SK-N-SH (cell line): ENCODE measurements around the gene LGR4. TPM values are rescaled to one million over a fixed set of nuclear protein-coding genes. Genes with fewer than 3 reads are reported as not detected.

Experiments
- CTCF ChIA-PET: fragments of 300-600, 350-600 bp; formaldehyde crosslinking; extraction: SDS; loops from one replicate; lab custom pipeline; 2021; lab: Yijun Ruan, JAX
- POLR2A ChIA-PET: fragments of 350-600 bp; sonication (Branson Sonifier 250); formaldehyde crosslinking; extraction: SDS; loops from one replicate; lab custom pipeline; 2020; ENCODE audit warnings: antibody characterized with exemption, inconsistent platforms; lab: Yijun Ruan, JAX
- DNase-seq: peaks from one replicate; pipeline ENCODE4 v3.0.0; 2012
- H2AFZ ChIP-seq: fragments of 200-600 bp; sonication (generic); 2 replicates; pipeline ENCODE4 v1.8.1; 2016; ENCODE audit warnings: antibody characterized with exemption, mild to moderate bottlenecking, low read depth
- H3F3A ChIP-seq: fragments of 200-600 bp; sonication (generic); replicated peaks from 2 replicates; pipeline ENCODE3; 2016; ENCODE audit warnings: antibody characterized with exemption, mild to moderate bottlenecking; ENCODE audit not compliant: insufficient read depth
- H3K27ac ChIP-seq, 2 experiments: fragments of 200-500 bp in 1 of 2; fragments of 200-600 bp in 1 of 2; sonication (Bioruptor generic) in 1 of 2; sonication (generic), shearing (Covaris generic) in 1 of 2; 2 replicates each; pipeline versions ENCODE4 v1.5.1 to v1.6.1; 2014 to 2016; ENCODE audit warnings: low read depth in 2 of 2, inconsistent platforms in 1 of 2, low read length in 1 of 2, mild to moderate bottlenecking in 1 of 2, mixed read lengths in 1 of 2
- H3K27me3 ChIP-seq: fragments of 200-600 bp; sonication (generic), shearing (Covaris generic); 2 replicates; pipeline ENCODE4 v1.6.1; 2016; ENCODE audit warnings: mixed run types; ENCODE audit not compliant: insufficient read depth
- H3K36me3 ChIP-seq, 2 experiments: fragments of 200-500 bp in 1 of 2; fragments of 200-600 bp in 1 of 2; sonication (Bioruptor generic) in 1 of 2; sonication (generic) in 1 of 2; replicated peaks in 1 of 2; 2 replicates each; pipeline versions ENCODE3 to v1.5.1; 2014 to 2016; ENCODE audit warnings: low read length in 1 of 2, mild to moderate bottlenecking in 1 of 2; ENCODE audit not compliant: insufficient read depth in 2 of 2, control insufficient read depth in 1 of 2
- H3K4me1 ChIP-seq, 2 experiments: fragments of 200-500 bp in 1 of 2; fragments of 200-600 bp in 1 of 2; sonication (Bioruptor generic) in 1 of 2; sonication (generic), shearing (Covaris generic) in 1 of 2; 2 replicates each; pipeline versions ENCODE4 v1.5.1 to v1.6.1; 2014 to 2016; ENCODE audit warnings: low read depth in 1 of 2, low read length in 1 of 2, mixed run types in 1 of 2; ENCODE audit not compliant: insufficient read depth in 2 of 2, control insufficient read depth in 1 of 2
- H3K4me2 ChIP-seq: fragments of 200-600 bp; sonication (generic), shearing (Covaris generic); 2 replicates; pipeline ENCODE4 v1.6.1; 2017; ENCODE audit warnings: mixed run types
- H3K4me3 ChIP-seq, 2 experiments: fragments of 200-500 bp in 1 of 2; fragments of 200-600 bp in 1 of 2; sonication (Bioruptor generic) in 1 of 2; sonication (generic), shearing (Covaris generic) in 1 of 2; 2 replicates each; pipeline versions ENCODE4 v1.5.1 to v1.8.1; 2014 to 2016; ENCODE audit warnings: low read depth in 2 of 2, inconsistent platforms in 1 of 2, low read length in 1 of 2, mild to moderate bottlenecking in 1 of 2, mixed read lengths in 1 of 2, moderate library complexity in 1 of 2
- H3K79me2 ChIP-seq: fragments of 200-600 bp; sonication (generic); 2 replicates; pipeline ENCODE4 v1.8.1; 2017; ENCODE audit warnings: mild to moderate bottlenecking; ENCODE audit not compliant: insufficient read depth
- H3K9ac ChIP-seq: fragments of 200-600 bp; sonication (generic); 2 replicates; pipeline ENCODE4 v1.6.1; 2017; ENCODE audit warnings: mixed run types
- H3K9me2 ChIP-seq: fragments of 200-600 bp; sonication (generic); 2 replicates; pipeline ENCODE4 v1.6.1; 2017; ENCODE audit warnings: mixed run types
- H3K9me3 ChIP-seq: fragments of 200-600 bp; sonication (generic); 2 replicates; pipeline ENCODE4 v1.6.1; 2017; ENCODE audit warnings: mixed run types, mild to moderate bottlenecking, moderate library complexity
- H4K20me1 ChIP-seq: fragments of 200-600 bp; sonication (generic); 2 replicates; pipeline ENCODE4 v1.6.1; 2017; ENCODE audit warnings: mild to moderate bottlenecking, mixed run types; ENCODE audit not compliant: insufficient read depth
- EZH2phosphoT487 ChIP-seq: fragments of 200-600 bp; sonication (generic); IDR thresholded peaks from 2 replicates; pipeline ENCODE4 v1.6.1; 2017; ENCODE audit warnings: low read depth, mixed run types, mild to moderate bottlenecking, antibody characterized with exemption, moderate library complexity, borderline replicate concordance
- FOSL2 ChIP-seq: IDR thresholded peaks from 2 replicates; pipeline ENCODE4 v1.4.0; 2012; ENCODE audit warnings: low read depth, mild to moderate bottlenecking, moderate library complexity, borderline replicate concordance
- FOXJ3 ChIP-seq: sonication (generic); formaldehyde crosslinking; IDR thresholded peaks from 2 replicates; pipeline ENCODE4 v1.5.1; 2020; ENCODE audit warnings: mild to moderate bottlenecking, missing genetic modification reagents
- JUND ChIP-seq: IDR thresholded peaks from 2 replicates; pipeline ENCODE4 v1.4.0; 2012
- MXI1 ChIP-seq: IDR thresholded peaks from 2 replicates; pipeline ENCODE4 v1.6.1; 2012; ENCODE audit warnings: mild to moderate bottlenecking, low read depth, low read length, improper control_type of control experiment
- NFIC ChIP-seq: IDR thresholded peaks from 2 replicates; pipeline ENCODE4 v1.4.0; 2012; ENCODE audit warnings: borderline replicate concordance
- NRF1 ChIP-seq: IDR thresholded peaks from 2 replicates; pipeline ENCODE4 v1.6.1; 2012; ENCODE audit warnings: low read depth, mild to moderate bottlenecking, low read length
- POLR2AphosphoS5 ChIP-seq: IDR thresholded peaks from 2 replicates; pipeline ENCODE4 v1.6.1; 2012; ENCODE audit warnings: low read depth, low read length
- RAD21 ChIP-seq: IDR thresholded peaks from 2 replicates; pipeline ENCODE4 v1.6.1; 2012; ENCODE audit warnings: mild to moderate bottlenecking, low read length
- RCOR1 ChIP-seq: fragments of 150-350 bp; IDR thresholded peaks from 2 replicates; pipeline ENCODE4 v1.6.1; 2017; ENCODE audit warnings: antibody characterized with exemption, low read length
- RFX5 ChIP-seq: IDR thresholded peaks from 2 replicates; pipeline ENCODE4 v1.6.1; 2012; ENCODE audit warnings: mild to moderate bottlenecking, improper control_type of control experiment, low read length
- RXRA ChIP-seq: IDR thresholded peaks from 2 replicates; pipeline ENCODE4 v1.4.0; 2012; ENCODE audit warnings: low read depth, mild to moderate bottlenecking, borderline replicate concordance
- SIN3A ChIP-seq: IDR thresholded peaks from 2 replicates; pipeline ENCODE4 v1.6.1; 2012; ENCODE audit warnings: low read depth, mild to moderate bottlenecking, low read length, moderate library complexity, borderline replicate concordance
- SMC3 ChIP-seq: IDR thresholded peaks from 2 replicates; pipeline ENCODE4 v1.6.1; 2012; ENCODE audit warnings: low read depth, low read length, improper control_type of control experiment
- TAF1 ChIP-seq: IDR thresholded peaks from 2 replicates; pipeline ENCODE4 v1.6.1; 2012; ENCODE audit warnings: low read depth, mild to moderate bottlenecking, low read length, moderate library complexity, borderline replicate concordance
- TCF12 ChIP-seq: IDR thresholded peaks from 2 replicates; pipeline ENCODE4 v1.4.0; 2012
- YY1 ChIP-seq: IDR thresholded peaks from 2 replicates; pipeline ENCODE4 v1.4.0; 2012; ENCODE audit warnings: low read depth, mild to moderate bottlenecking
- WGBS: methylation state at CpG from one replicate; pipeline ENCODE4 v1.1.6; 2017; ENCODE audit warnings: low lambda C conversion rate; 5-methylcytosine and 5-hydroxymethylcytosine counted together
- polyA plus RNA-seq, 3 experiments: library from polyadenylated mRNA; depleted of rRNA; stranded (reverse); fragments of >200 nt; gene quantifications; 2 replicates each; pipeline ENCODE4 v1.2.3, GENCODE V29; 2012
- TF ChIP-seq, protein P1 (sequence below): IDR thresholded peaks from 2 replicates; pipeline ENCODE4 v1.4.0; 2012; ENCODE audit warnings: low read depth
- TF ChIP-seq, protein P2 (sequence below): IDR thresholded peaks from 2 replicates; pipeline ENCODE4 v1.6.1; 2012; ENCODE audit warnings: mild to moderate bottlenecking, low read depth, low read length, moderate library complexity
- TF ChIP-seq, protein P3 (sequence below): IDR thresholded peaks from 2 replicates; pipeline ENCODE4 v1.4.0; 2012; ENCODE audit warnings: low read depth, borderline replicate concordance

Gene LGR4
- polyA plus RNA-seq, 1 of the 3 experiments (the other 2 are of a cell fraction) = 2.6 TPM

DNA sequence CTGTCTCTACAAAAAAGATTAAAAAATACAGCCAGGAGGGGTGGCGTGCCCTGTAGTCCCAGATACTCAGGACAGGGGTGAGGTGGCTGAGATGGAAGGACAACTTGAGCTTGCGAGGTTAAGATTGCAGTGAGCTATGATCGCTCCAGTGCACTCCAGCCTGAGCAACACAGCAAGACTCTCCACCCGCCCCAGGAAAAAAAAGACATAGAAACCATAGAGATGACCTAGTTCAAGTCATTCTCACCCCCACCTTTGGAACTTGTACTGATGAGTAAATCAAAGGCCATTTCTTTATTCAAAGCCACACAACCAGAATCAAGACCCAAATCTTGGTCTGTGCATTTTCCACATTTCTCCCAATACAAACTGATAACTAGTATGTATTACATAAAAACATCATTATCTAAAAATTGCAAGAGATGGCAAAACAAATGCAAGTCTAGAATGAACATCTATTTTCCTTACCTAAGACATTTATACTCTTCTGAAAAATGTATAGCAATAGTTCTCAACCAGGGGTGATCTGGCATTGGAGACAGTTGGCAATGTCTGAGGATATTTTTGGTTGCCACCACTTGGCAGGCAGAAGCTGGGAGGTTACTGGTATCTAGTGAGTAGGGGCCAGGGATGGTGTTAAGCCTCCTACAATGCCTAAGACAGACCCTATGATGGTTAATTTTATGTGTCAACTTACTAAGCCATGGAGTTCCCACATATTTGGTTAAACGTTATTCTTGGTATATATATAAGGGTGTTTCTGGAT, 34.6 kb downstream of the LGR4 start:
- H3K27me3 ChIP-seq = no peaks in the 10 kb centered on the region
- H3F3A ChIP-seq = no peaks in the 10 kb centered on the region
- POLR2A ChIA-PET = no interaction called here
- no peaks in the 10 kb centered on the region for H3K36me3 ChIP-seq
- H2AFZ ChIP-seq = no peak overlapping the region
- H3K4me3 ChIP-seq = no peak overlapping the region
- no peaks in the 10 kb centered on the region for H4K20me1 ChIP-seq
- H3K9ac ChIP-seq = no peak overlapping the region
- H3K4me1 ChIP-seq = no peaks in the 10 kb centered on the region
- CTCF ChIA-PET = interaction anchor here (0.6 to 1.4 kb wide), 2 partner anchors 38 to 797 kb away, joined by 3 to 4 read pairs; no protein-coding TSS in a partner anchor
- WGBS = 93% methylated on average over 5 of the region's 5 CpGs
- no peaks in the 10 kb centered on the region for H3K9me3 ChIP-seq
- H3K4me2 ChIP-seq = no peak overlapping the region
- no peak for TF ChIP-seq SIN3A
- no peak for TF ChIP-seq RAD21
- TF ChIP-seq, protein P1, sequence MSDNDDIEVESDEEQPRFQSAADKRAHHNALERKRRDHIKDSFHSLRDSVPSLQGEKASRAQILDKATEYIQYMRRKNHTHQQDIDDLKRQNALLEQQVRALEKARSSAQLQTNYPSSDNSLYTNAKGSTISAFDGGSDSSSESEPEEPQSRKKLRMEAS = no peak
- no peak for TF ChIP-seq YY1
- TF ChIP-seq SMC3 = no peak
- TF ChIP-seq EZH2phosphoT487 = no peak
- no peak for TF ChIP-seq RCOR1
- H3K9me2 ChIP-seq = no peaks in the 10 kb centered on the region
- DNase-seq = no peak
- no peak overlapping the region for H3K27ac ChIP-seq
- H3K79me2 ChIP-seq = peaks cover 8% of the 10 kb centered on the region

DNA sequence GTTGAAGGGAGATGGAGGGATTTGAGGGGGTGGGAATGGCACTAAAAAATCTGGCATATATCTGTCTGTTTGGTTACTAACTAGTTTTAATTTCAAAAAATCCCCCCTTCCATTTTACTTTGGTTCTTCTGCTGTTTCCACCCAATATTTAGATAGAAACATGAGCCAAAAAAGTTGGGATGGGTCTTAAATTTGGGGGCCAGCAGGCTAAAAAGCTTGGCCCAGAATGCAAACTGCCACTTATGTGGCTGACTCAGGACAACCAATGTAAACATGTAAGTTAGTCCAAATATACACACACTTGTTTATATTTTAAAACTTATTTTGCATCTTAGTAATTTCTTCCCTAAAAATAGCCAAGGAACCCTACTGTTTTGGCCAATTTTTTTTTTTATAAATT, 35.7 kb downstream of the LGR4 start:
- Histone ChIP-seq H4K20me1 (no peaks in the 10 kb centered on the region), H3K27ac (no peak overlapping the region), H3K9me2 (no peaks in the 10 kb centered on the region), H3K9me3 (no peaks in the 10 kb centered on the region), H3K36me3 (no peaks in the 10 kb centered on the region), H3K4me2 (no peak overlapping the region), H3K79me2 (no peaks in the 10 kb centered on the region; the same call in none of the 2 replicates), H3K4me3 (no peak overlapping the region), H3F3A (no peaks in the 10 kb centered on the region), H3K4me1 (no peaks in the 10 kb centered on the region), H3K27me3 (no peaks in the 10 kb centered on the region)
- no peak for DNase-seq
- ChIA-PET POLR2A (interaction anchor here (0.5 kb wide), 1 partner anchor 1194 kb away, joined by 4 read pairs; no protein-coding TSS in a partner anchor), CTCF (no interaction called here)
- TF ChIP-seq RFX5 = no peak
- no peak for TF ChIP-seq SIN3A
- no peak for TF ChIP-seq RXRA
- TF ChIP-seq YY1 = no peak
- TF ChIP-seq RAD21 = no peak
- TF ChIP-seq, protein P2, sequence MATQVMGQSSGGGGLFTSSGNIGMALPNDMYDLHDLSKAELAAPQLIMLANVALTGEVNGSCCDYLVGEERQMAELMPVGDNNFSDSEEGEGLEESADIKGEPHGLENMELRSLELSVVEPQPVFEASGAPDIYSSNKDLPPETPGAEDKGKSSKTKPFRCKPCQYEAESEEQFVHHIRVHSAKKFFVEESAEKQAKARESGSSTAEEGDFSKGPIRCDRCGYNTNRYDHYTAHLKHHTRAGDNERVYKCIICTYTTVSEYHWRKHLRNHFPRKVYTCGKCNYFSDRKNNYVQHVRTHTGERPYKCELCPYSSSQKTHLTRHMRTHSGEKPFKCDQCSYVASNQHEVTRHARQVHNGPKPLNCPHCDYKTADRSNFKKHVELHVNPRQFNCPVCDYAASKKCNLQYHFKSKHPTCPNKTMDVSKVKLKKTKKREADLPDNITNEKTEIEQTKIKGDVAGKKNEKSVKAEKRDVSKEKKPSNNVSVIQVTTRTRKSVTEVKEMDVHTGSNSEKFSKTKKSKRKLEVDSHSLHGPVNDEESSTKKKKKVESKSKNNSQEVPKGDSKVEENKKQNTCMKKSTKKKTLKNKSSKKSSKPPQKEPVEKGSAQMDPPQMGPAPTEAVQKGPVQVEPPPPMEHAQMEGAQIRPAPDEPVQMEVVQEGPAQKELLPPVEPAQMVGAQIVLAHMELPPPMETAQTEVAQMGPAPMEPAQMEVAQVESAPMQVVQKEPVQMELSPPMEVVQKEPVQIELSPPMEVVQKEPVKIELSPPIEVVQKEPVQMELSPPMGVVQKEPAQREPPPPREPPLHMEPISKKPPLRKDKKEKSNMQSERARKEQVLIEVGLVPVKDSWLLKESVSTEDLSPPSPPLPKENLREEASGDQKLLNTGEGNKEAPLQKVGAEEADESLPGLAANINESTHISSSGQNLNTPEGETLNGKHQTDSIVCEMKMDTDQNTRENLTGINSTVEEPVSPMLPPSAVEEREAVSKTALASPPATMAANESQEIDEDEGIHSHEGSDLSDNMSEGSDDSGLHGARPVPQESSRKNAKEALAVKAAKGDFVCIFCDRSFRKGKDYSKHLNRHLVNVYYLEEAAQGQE = no peak
- no peak for TF ChIP-seq NFIC
- no peak for TF ChIP-seq TCF12
- TF ChIP-seq NRF1 = no peak
- no peak for TF ChIP-seq RCOR1
- no peak for TF ChIP-seq FOXJ3
- no peak for TF ChIP-seq JUND
- TF ChIP-seq, protein P1 = no peak
- TF ChIP-seq POLR2AphosphoS5 = no peak
- no peak for TF ChIP-seq EZH2phosphoT487
- no peak for TF ChIP-seq TAF1
- TF ChIP-seq MXI1 = no peak
- TF ChIP-seq, protein P3, sequence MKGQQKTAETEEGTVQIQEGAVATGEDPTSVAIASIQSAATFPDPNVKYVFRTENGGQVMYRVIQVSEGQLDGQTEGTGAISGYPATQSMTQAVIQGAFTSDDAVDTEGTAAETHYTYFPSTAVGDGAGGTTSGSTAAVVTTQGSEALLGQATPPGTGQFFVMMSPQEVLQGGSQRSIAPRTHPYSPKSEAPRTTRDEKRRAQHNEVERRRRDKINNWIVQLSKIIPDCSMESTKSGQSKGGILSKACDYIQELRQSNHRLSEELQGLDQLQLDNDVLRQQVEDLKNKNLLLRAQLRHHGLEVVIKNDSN = no peak
- no peak for TF ChIP-seq SMC3
- no peak for TF ChIP-seq FOSL2
- TF ChIP-seq, all 33 proteins: peak for 0
- no peak overlapping the region for H3K9ac ChIP-seq
- H2AFZ ChIP-seq = no peak overlapping the region
